ENCODE measurements around the gene MSX2.
A peak's percentile ranks its signal among the peaks of the same experiment; 100 is the strongest.

The MSX2 gene

GRCh38 chr5:174724484-174725260, at the start of gene MSX2:
TSS of gene MSX2 (plus strand) at chr5:174724582. CDS start at chr5:174724660, 78 bp downstream.
- peak; percentile 19 for DNase-seq

DNA sequence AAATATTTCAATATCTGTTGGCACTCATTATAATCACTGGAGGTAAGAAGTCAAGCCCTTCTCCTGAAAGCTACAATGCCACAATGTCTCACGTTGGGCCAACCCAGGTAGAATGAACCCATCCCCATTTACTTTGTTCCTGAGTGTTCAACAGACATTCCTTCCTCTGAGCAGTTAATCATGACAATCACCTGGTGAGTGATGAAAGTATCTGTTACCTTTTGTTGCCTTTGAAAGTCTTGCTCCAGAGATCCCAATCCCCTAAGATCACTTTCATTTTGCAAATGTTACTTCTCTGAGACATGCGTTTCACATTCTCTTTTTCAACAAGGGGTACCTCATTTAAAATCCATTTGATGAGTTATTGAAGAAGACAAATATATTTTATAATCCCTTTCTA, 49.3 kb upstream of the MSX2 start:
- no peak for DNase-seq

DNA sequence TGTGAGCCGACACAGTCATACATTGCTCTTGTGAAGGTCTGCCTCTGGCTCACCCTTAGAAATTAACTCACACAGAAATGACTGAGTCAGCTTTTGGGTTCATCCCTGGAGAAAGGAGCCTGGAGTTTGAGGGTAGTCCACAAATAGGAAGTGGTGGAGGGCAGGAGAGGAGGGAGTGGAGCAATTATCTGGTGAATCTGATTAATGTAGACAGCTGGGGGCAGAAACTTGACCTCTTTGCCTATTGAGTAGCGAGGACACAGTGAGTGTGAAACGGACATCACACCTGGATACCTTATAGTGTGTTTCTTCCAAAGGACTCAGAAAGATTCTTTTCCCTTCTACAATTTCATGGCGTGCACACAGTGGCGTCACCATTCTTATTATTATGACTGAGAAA, 48.5 kb upstream of the MSX2 start:
- no peak for DNase-seq

GRCh38 chr5:174678107-174678506, 46.3 kb upstream of the MSX2 start:
- no peak for DNase-seq

GRCh38 chr5:174680901-174681565, 43.3 kb upstream of the MSX2 start:
- DNase-seq: no peak

DNA sequence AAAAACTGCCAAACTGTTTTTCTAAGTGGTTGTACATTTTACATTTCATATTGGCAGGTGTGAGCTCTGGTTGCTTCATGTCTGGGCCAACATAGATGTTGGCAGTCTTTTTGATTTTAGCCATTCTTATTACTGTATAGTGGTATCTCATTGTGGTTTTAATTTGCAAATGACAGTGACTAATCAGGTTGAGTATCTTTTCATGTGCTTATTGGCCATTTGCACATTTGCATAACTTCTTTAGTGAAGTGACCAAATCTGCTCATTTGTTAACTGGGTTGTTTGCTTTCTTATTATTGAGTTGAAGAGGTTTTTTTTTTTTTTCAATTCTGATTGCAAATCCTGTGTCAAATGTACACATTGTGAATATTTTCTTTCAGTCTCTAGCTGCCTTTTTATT, 36.9 kb upstream of the MSX2 start:
- no peak for DNase-seq

DNA sequence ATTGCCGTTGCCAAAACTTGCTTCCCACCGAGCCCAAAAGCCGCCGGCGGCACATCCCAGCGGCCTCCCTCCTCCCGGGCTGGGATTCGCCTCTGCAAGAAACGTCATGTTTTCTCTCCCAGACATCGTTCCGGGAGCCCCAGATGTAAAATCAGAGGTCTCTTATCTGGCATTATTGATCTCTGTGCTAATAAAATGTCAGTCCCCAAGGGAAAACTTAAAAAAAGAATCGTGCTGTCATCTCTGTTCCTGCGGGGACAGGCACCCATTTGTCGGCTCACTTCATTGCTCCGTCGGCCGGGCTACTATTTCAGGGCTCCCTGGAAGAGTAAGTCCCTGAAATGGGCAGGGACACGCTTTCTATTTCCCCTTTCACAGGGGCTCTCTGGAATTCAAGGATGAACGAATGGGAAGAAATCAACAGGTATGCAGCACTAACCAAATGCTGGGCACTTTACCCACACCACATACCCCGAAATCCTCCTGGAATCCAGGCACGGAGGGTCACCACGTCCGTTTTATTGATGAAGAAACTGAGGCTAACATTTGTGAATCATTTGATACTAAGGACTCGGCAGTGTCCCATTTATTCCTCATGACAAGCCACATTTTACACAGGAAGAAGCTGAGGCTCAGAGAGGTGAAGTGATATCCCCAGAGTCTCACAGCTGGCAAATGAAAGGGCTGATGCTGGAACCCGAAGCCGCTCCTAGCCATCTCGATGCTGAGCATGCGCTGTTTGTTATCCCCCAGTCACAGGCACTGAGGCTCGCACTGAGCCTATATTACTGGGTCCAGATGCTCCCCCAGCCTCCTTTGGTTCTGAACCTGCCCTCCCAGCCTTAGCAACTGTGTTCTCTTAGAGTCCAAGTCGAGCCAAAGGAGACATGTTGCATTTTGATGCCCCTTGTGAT, 35.7 kb upstream of the MSX2 start:
- no peak for DNase-seq

DNA sequence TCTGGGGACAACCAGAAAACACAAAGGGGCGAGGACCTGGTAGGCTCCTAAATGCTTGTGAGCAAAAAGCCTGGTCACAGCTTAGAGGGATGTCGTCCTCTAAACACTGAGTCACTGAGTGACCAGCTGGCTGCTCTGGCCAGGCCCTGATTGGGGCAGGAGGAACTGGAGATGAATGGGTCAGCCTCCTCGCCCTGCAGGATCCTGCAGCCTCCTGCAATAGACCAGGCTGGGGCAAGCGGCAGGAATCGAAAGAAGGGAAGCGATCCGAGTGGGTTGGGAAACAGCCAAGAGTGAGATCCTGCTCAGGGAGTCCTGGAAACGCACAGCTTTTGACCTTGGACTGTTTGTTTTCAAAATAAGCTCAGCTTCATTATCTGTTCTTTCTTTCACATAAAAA, 34.1 kb upstream of the MSX2 start:
- no peak for DNase-seq

GRCh38 chr5:174692381-174692780, 32.0 kb upstream of the MSX2 start:
- no peak for DNase-seq

- DNase-seq: no peak
Measured at GRCh38 chr5:174692982-174693422, 31.4 kb upstream of the MSX2 start.

DNA sequence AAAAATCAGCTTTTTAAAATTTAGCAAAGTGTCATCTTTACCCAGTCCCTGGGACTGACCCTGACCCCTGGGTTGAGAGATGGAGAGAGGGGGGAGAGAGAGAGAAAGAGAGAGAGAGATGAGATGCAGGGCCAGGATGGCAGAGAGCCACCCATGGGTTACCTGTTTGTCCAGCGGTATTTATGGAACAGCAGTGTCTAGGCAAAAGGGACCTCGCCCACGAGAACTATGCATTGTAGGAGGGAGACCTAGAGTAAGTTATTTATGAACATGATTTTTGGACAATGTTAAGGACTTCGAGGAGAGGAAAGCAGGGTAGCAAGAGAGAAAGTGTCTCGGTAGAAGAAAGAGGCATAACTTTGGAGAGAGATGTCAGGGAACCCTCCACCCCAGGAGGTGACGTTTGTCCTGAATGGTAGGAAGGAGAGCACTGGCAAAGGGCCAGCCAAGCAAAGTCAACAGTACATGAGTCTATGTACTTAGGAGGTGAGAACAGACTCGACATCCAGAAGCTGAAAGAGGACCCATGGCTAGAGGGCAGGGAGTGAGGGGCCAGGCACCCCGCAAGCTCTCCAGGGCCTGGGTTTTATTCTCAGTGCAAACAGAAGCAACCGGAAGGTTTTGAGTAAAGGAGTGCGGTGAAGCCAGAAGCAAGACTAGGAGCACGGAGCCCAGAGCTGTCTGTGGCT, 30.5 kb upstream of the MSX2 start:
- no peak for DNase-seq

- no peak for DNase-seq
Measured at GRCh38 chr5:174694611-174695010, 29.8 kb upstream of the MSX2 start.

- no peak for DNase-seq
Measured at GRCh38 chr5:174698156-174698555, 26.2 kb upstream of the MSX2 start.

DNA sequence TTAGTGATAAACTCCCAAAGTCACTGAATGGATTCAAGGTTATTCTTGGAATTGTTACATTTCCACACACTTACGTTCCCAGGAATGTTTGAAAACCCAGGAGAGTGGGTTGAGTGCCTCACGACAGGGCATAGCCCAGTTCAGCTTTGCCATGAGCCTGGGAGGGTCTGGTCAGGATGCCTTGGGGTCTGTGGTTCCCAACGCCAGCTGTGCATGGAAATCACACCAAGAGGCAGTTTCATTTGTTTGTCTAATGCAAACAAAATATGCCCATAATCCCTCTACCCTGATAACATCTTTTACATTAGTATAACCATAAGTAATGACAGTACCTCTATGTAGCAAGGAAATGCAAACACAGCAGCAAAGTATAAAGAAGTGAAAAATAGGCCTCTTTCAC, 25.3 kb upstream of the MSX2 start:
- DNase-seq: no peak

- DNase-seq: no peak
Measured at GRCh38 chr5:174706997-174707572, 17.3 kb upstream of the MSX2 start.

DNA sequence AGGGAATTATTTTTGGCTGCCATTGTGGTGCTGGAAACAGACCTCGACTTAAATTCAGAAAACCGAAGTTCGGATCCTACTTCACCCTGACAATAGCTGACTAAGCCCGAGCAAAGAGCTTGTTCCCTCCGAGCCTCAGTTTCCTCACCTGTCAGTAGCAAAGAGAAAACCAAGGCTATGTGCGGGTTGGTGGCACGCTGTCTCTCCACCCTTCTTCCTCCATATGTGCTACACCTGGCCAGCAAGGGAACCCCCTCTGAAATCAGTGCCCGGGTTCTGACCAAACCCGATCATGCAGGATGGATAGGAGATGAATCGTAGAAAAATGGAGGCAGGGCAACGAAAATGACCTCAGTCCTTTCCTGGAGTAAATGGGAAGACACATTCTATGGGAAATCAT, 16.7 kb upstream of the MSX2 start:
- DNase-seq: no peak

DNA sequence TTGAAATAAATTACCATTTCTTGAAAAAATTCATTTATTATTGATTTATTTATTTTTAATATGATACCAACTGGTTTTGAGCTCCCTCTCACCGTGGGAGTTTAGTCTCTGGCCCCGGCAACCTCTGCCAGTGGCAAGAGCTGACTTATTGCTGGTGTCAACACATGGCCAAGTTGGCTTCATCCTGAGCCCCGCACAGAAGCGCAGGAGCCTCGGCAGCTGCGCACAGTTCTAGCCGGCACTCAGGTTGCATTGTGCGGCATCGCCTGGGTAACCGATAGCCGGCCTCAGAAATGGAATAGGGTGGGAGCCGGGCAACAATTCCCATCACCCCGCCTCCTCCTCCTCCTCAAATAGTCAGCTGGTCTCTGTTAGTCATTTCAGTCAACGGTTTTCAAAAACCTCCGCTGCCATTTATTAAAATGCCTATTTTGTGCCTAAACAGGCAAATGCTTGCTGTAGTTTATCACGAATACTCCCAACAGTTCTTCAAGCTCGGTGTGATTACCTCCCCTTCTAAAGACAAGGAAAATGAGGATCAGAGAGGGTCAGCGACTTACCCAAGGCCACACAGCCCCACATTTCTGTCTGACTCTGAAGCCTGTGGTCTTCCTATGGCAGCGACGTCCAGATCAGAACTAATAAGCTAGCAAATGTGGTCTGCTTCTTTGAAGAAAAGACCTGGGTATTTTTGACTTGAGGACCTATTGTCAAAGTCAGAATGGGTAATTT, 15.7 kb upstream of the MSX2 start:
- DNase-seq: no peak

DNA sequence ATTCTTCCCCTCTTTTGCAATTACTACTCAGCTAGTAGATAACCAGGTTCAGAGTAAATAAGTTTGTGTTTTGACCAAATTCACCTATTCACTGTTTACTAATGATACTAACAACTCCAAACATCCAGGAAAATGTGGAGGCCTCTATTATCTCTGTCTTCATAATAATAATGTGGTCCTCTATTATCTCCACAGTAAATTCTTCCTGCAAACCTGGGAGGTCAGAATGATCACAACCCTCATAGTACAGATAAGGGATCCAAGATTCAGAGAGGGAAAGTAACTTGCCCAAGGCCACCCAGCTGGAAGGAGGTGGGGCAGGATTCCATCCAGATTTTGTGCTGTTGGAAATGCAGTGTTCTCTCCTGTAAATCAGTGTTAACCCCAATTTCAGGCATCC, 9.6 kb upstream of the MSX2 start:
- no peak for DNase-seq

GRCh38 chr5:174715804-174716203, 8.6 kb upstream of the MSX2 start:
- DNase-seq: no peak

- no peak for DNase-seq
Measured at GRCh38 chr5:174717826-174718455, 6.4 kb upstream of the MSX2 start.

- DNase-seq: no peak
Measured at GRCh38 chr5:174718880-174719610, 5.3 kb upstream of the MSX2 start.
